GM12874 (cell line): ENCODE measurements around the gene FXYD5.

ENCODE experiments used
- CTCF ChIP-seq: IDR thresholded peaks from 2 replicates; pipeline ENCODE4 v1.5.1; 2011; ENCODE audit warnings: low read depth, mild to moderate bottlenecking, control low read depth, low read length, moderate library complexity; ENCODE audit not compliant: insufficient read depth

Gene FXYD5

GRCh38 chr19:35154525-35155406 lies at the start of gene FXYD5:
TSS of gene FXYD5 (plus strand) at chr19:35154735. CDS start at chr19:35155551, 816 bp downstream.
- TF ChIP-seq CTCF = no peak

GRCh38 chr19:35105047-35105410 lies 49.5 kb upstream of the FXYD5 start:
- TF ChIP-seq CTCF = no peak

GRCh38 chr19:35105411-35106290 lies 48.9 kb upstream of the FXYD5 start:
- TF ChIP-seq CTCF = no peak

- TF ChIP-seq CTCF = no peak
Measured at GRCh38 chr19:35106291-35106583, 48.3 kb upstream of the FXYD5 start.

- no peak for TF ChIP-seq CTCF
Measured at GRCh38 chr19:35106898-35107541, 47.5 kb upstream of the FXYD5 start.

- no peak for TF ChIP-seq CTCF
Measured at GRCh38 chr19:35107545-35107944, 47.0 kb upstream of the FXYD5 start.

- TF ChIP-seq CTCF = no peak
Measured at GRCh38 chr19:35108730-35109129, 45.8 kb upstream of the FXYD5 start.
